Mesenteric fat pad (tissue), 1 donor: ENCODE data around the gene CCS. TPM values are rescaled to one million over a fixed set of nuclear protein-coding genes. Genes with fewer than 3 reads are reported as not detected.
"Not testable (repeated sequence)": the region's sequence is repeated elsewhere in the genome, so short reads cannot be mapped to it uniquely, and the experiment has no call there.

Source experiments
- DNase-seq: peaks from one replicate; pipeline ENCODE4 v3.0.0-alpha.2; 2020; ENCODE audit warnings: low spot score
- total RNA-seq: library from RNA; stranded (reverse); fragmentation: NEBNext Ultra II Directional; extraction: Animal tissue kit (Norgen Biotek cat#: 25700); gene quantifications from one replicate; pipeline ENCODE4 v1.2.1, GENCODE V29; 2021
- donor health status: DM: yes; HTN: yes; CAD: no.

The CCS gene
- total RNA-seq, 1 donor from 2014 or later = 31.5 TPM

- no peak for DNase-seq
Measured at GRCh38 chr11:66624450-66624849, 31.5 kb downstream of the CCS start.

GRCh38 chr11:66625041-66625751, 32.2 kb downstream of the CCS start:
- DNase-seq = no peak

- DNase-seq = no peak
Measured at GRCh38 chr11:66625752-66626149, 32.8 kb downstream of the CCS start.

GRCh38 chr11:66626382-66626781, 33.4 kb downstream of the CCS start:
- no peak for DNase-seq

GRCh38 chr11:66626926-66627325, 33.9 kb downstream of the CCS start:
- no peak for DNase-seq

GRCh38 chr11:66628061-66628603, 35.1 kb downstream of the CCS start:
- no peak for DNase-seq

- DNase-seq = no peak
Measured at GRCh38 chr11:66629356-66629755, 36.4 kb downstream of the CCS start.

GRCh38 chr11:66631883-66632282, 38.9 kb downstream of the CCS start:
- DNase-seq = no peak

- DNase-seq = no peak
Measured at GRCh38 chr11:66632952-66633351, 40.0 kb downstream of the CCS start.

GRCh38 chr11:66636411-66636810, 43.4 kb downstream of the CCS start:
- no peak for DNase-seq

GRCh38 chr11:66637557-66638176, 44.7 kb downstream of the CCS start:
- no peak for DNase-seq

GRCh38 chr11:66638177-66639065, 45.4 kb downstream of the CCS start, which contains the start of gene RBM4:
Gene RBM4 (plus strand): TSS chr11:66638703. CDS start chr11:66639712, 1,009 bp downstream.
- DNase-seq = peak; percentile 95

- no peak for DNase-seq
Measured at GRCh38 chr11:66639066-66639813, 46.3 kb downstream of the CCS start.

GRCh38 chr11:66639814-66640340, 46.9 kb downstream of the CCS start:
- not testable (repeated sequence) for DNase-seq

GRCh38 chr11:66641834-66642233, 48.8 kb downstream of the CCS start:
- no peak for DNase-seq

- DNase-seq = no peak
Measured at GRCh38 chr11:66643745-66644437, 50.9 kb downstream of the CCS start.

- DNase-seq = no peak
Measured at GRCh38 chr11:66646828-66647227, 53.8 kb downstream of the CCS start.

- DNase-seq = no peak
Measured at GRCh38 chr11:66649903-66650302, 56.9 kb downstream of the CCS start.

GRCh38 chr11:66651016-66651415, 58.0 kb downstream of the CCS start:
- no peak for DNase-seq

GRCh38 chr11:66652651-66653050, 59.7 kb downstream of the CCS start:
- DNase-seq = no peak
